DMS79 (cell line): Measurements from ENCODE around the gene PID1.

Experiments used
- DNase-seq: peaks from one replicate; lab custom pipeline; 2025; lab: John Stamatoyannopoulos, UW

Gene PID1

GRCh38 chr2:229009816-229010215 lies 261.3 kb downstream of the PID1 start:
- no peak for DNase-seq

- DNase-seq: no peak
These were observed 267.8 kb downstream of the PID1 start for GRCh38 chr2:229003256-229003655.

- no peak for DNase-seq
These were observed 269.9 kb downstream of the PID1 start for GRCh38 chr2:229001196-229001595.

- DNase-seq: no peak
These were observed 271.8 kb downstream of the PID1 start for GRCh38 chr2:228999326-228999725.

GRCh38 chr2:228988786-228989185 lies 282.3 kb downstream of the PID1 start:
- no peak for DNase-seq

- DNase-seq: no peak
These were observed 283.5 kb downstream of the PID1 start for GRCh38 chr2:228987441-228988155.

- DNase-seq: no peak
These were observed 284.1 kb downstream of the PID1 start for GRCh38 chr2:228986961-228987360.

GRCh38 chr2:228983700-228984099 lies 287.4 kb downstream of the PID1 start:
- no peak for DNase-seq

GRCh38 chr2:228974169-228974568 lies 296.9 kb downstream of the PID1 start:
- no peak for DNase-seq
